NCI-H510A treated with DMSO at 0.1 percent for 48 hours (cell line): ENCODE data around the gene SELENOT.

ENCODE experiments used
- DNase-seq: peaks from one replicate; lab custom pipeline; 2025; lab: John Stamatoyannopoulos, UW

Gene SELENOT

DNA sequence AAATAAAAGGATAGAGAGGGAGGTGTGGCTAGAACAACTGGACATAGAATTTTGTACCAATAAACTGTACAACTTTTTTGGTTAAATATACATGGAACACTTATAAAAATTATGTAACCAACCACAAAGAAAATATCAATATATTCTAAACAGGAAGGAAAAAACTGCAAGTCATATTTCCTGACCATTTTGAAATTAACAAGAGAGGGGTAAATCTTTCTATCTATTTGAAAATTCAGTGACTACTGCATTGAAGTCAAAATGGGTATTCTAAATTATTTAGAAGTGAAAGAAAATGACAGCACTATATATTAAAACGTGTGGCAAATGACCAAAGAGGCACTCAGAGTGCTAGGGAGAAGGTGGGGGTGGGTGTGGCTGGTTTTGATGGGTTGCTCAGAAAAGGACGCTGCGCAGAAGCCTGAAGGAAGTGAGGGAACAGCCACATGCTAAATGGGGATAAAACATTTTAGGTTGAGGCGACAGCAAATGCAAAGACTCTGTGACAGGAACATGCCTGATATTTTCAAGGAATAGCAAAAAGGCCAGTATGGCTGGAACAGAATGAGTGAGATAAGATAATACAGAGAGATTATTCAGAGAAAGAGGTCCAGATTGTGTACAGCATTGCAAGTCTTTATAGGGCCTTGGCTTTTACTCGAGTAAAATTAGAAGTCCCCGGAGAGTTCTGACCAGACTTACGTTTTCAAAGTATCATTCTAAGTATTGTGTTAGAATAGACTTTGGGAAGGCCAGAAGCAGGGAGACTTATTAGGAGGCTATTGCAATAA is 59.5 kb downstream of the SELENOT start:
- DNase-seq: no peak

DNA sequence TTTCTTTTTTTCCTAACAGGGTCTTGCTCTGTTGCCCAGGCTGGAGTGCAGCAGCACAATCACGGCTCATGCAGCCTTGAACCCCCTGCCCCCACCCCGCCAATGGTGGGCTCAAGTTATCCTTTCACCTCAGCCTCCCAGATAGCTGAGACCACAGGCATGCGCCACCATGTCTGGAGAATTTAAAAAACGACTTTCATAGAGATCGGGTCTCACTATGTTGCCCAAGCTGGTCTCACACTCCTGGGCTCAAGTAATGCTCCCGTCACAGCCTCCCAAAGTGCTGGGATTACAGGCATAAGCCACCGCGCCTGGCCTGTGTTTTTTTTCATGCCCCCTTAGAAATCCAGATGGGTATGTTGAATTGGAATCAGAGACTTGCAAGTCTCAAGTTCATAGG is 60.3 kb downstream of the SELENOT start:
- no peak for DNase-seq

- DNase-seq: no peak
These were observed 63.0 kb downstream of the SELENOT start for GRCh38 chr3:150666167-150666566.

GRCh38 chr3:150673966-150674365 is 70.8 kb downstream of the SELENOT start:
- DNase-seq: no peak

DNA sequence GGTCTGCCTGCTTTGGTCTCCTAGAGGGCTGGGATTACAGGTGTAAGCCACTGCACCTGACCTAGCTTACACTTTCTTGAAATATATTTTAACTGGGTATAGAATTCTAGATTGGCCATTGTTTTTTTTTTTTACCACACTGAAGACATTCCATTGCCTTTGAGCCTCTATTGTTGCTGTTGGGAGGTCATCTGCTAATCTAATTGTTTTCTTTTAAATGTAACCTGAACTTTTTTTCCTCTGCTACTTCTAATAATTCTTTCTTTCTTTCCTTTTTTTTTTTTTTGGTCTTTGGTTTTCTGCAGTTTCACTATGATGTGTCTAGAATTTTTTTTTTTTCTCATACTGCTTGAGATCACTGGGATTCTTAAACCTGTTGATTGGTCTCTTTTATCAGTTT is 72.5 kb downstream of the SELENOT start:
- DNase-seq: no peak
